Activated naive CD4-positive, alpha-beta T cell treated with anti-CD3 and anti-CD28 coated beads, Interleukin-2, amount 50 U/mL, for 24 hours (primary cell): ENCODE data around the gene KRTAP4-16.
A peak's percentile ranks its signal among the peaks of the same experiment; 100 is the strongest.
"Not testable (repeated sequence)": the region's sequence is repeated elsewhere in the genome, so short reads cannot be mapped to it uniquely, and the experiment has no call there.

Source experiments
- H3K27ac Mint-ChIP-seq: one replicate; pipeline ENCODE4 v1.8.0; 2021; ENCODE audit warnings: mild to moderate bottlenecking, mixed read lengths
- H3K27me3 Mint-ChIP-seq: one replicate; pipeline ENCODE4 v1.8.0; 2021; ENCODE audit warnings: mixed read lengths
- H3K36me3 Mint-ChIP-seq: one replicate; pipeline ENCODE4 v1.8.0; 2021; ENCODE audit warnings: mixed read lengths
- H3K4me1 Mint-ChIP-seq: one replicate; pipeline ENCODE4 v1.8.0; 2021; ENCODE audit warnings: mixed read lengths
- H3K4me3 Mint-ChIP-seq: one replicate; pipeline ENCODE4 v1.8.0; 2021; ENCODE audit warnings: mild to moderate bottlenecking, mixed read lengths
- H3K9me3 Mint-ChIP-seq: one replicate; pipeline ENCODE4 v1.8.0; 2021; ENCODE audit warnings: mixed read lengths

The KRTAP4-16 gene

GRCh38 chr17:41101586-41102259, at the start of gene KRTAP4-16:
TSS of gene KRTAP4-16 (minus strand) at chr17:41102209. CDS start at chr17:41102209, 0 bp downstream.
- peaks cover 2% of the 10 kb centered on the region for H3K36me3 Mint-ChIP-seq
- peaks cover 13% of the 10 kb centered on the region for H3K4me1 Mint-ChIP-seq
- no peak within 1 kb of the TSS for H3K27ac Mint-ChIP-seq
- H3K27me3 Mint-ChIP-seq, result peaks cover 8% of the 10 kb centered on the region
- no peak within 1 kb of the TSS for H3K4me3 Mint-ChIP-seq
- H3K9me3 Mint-ChIP-seq, result no peaks in the 10 kb centered on the region

GRCh38 chr17:41151525-41151924, 49.5 kb upstream of the KRTAP4-16 start:
- Mint-ChIP-seq H3K4me3 (no peak overlapping the region), H3K27me3 (no peaks in the 10 kb centered on the region), H3K9me3 (no peaks in the 10 kb centered on the region), H3K4me1 (no peaks in the 10 kb centered on the region), H3K36me3 (no peaks in the 10 kb centered on the region), H3K27ac (no peak overlapping the region)

- Mint-ChIP-seq H3K27ac (no peak overlapping the region), H3K4me3 (no peak overlapping the region), H3K9me3 (no peaks in the 10 kb centered on the region), H3K4me1 (no peaks in the 10 kb centered on the region), H3K27me3 (no peaks in the 10 kb centered on the region), H3K36me3 (peaks cover 1% of the 10 kb centered on the region)
These were observed 48.0 kb upstream of the KRTAP4-16 start for GRCh38 chr17:41150026-41150425.

- Mint-ChIP-seq H3K27ac (no peak within 1 kb of the TSS), H3K9me3 (no peaks in the 10 kb centered on the region), H3K4me3 (no peak within 1 kb of the TSS), H3K36me3 (peaks cover 2% of the 10 kb centered on the region), H3K27me3 (no peaks in the 10 kb centered on the region), H3K4me1 (no peaks in the 10 kb centered on the region)
These were observed 47.6 kb upstream of the KRTAP4-16 start, which contains the start of gene KRTAP4-5 for GRCh38 chr17:41149652-41149985. TSS of gene KRTAP4-5 (minus strand) at chr17:41149825. CDS start at chr17:41149767, 58 bp downstream.

GRCh38 chr17:41148971-41149651, 47.1 kb upstream of the KRTAP4-16 start:
- not testable (repeated sequence) for H3K27ac Mint-ChIP-seq

GRCh38 chr17:41147531-41148204, 45.7 kb upstream of the KRTAP4-16 start:
- H3K27me3 Mint-ChIP-seq, result no peaks in the 10 kb centered on the region
- peaks cover 9% of the 10 kb centered on the region for H3K36me3 Mint-ChIP-seq
- H3K4me1 Mint-ChIP-seq, result no peaks in the 10 kb centered on the region
- H3K4me3 Mint-ChIP-seq, result no peak overlapping the region
- H3K27ac Mint-ChIP-seq, result peak overlapping the region; percentile 5
- H3K9me3 Mint-ChIP-seq, result peaks cover 11% of the 10 kb centered on the region

More at GRCh38 chr17:41148971-41149651, 47.1 kb upstream of the KRTAP4-16 start:
- H3K27me3 Mint-ChIP-seq, H3K4me3 Mint-ChIP-seq, H3K9me3 Mint-ChIP-seq, H3K36me3 Mint-ChIP-seq, H3K4me1 Mint-ChIP-seq: not testable (repeated sequence)

DNA sequence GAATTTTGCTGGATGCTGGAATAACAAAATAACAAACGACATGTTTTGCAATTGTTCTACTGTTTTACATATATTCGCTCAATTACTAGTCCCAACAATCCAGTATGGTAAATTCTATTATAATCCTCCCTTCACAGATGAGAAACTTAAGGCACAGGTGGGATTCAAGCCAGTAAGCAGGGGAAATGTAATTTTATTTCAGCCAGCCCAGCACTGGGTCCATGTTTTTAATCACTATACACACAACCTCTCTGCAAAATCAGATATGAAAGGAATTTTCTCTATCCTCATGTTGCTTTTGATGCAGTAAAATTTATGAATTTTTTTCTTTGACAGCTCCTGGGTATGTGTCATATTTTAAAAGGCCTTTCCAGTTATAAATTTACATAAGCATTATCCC, 43.3 kb upstream of the KRTAP4-16 start:
- H3K4me1 Mint-ChIP-seq, result no peaks in the 10 kb centered on the region
- H3K9me3 Mint-ChIP-seq, result peaks cover 15% of the 10 kb centered on the region
- H3K4me3 Mint-ChIP-seq, result no peak overlapping the region
- H3K27me3 Mint-ChIP-seq, result no peaks in the 10 kb centered on the region
- H3K36me3 Mint-ChIP-seq, result peaks cover 10% of the 10 kb centered on the region
- no peak overlapping the region for H3K27ac Mint-ChIP-seq

GRCh38 chr17:41144846-41145245, 42.8 kb upstream of the KRTAP4-16 start:
- peaks cover 10% of the 10 kb centered on the region for H3K36me3 Mint-ChIP-seq
- no peak overlapping the region for H3K4me3 Mint-ChIP-seq
- peaks cover 15% of the 10 kb centered on the region for H3K9me3 Mint-ChIP-seq
- no peaks in the 10 kb centered on the region for H3K27me3 Mint-ChIP-seq
- H3K4me1 Mint-ChIP-seq, result no peaks in the 10 kb centered on the region
- no peak overlapping the region for H3K27ac Mint-ChIP-seq

DNA sequence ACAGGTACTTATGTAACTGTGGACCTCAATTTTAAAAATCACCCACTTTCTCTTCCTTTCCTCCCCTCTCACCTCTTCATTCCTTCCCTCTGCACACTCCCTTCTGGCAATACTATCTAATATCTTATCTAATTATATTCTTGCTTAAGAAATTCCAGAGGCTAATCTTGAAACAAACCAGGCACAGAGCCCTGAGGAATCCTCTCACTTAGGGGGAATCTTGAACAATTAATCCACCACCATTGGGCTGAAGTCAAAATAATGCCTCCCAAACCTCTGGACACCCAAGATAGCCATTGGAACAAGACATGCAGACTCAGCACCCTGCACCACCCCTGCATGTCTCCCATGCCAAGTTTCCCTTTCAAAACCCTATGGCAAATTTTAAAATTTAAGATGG, 39.4 kb upstream of the KRTAP4-16 start:
- Mint-ChIP-seq H3K4me1 (no peaks in the 10 kb centered on the region), H3K27me3 (no peaks in the 10 kb centered on the region), H3K9me3 (peaks cover 20% of the 10 kb centered on the region), H3K36me3 (peaks cover 14% of the 10 kb centered on the region), H3K27ac (no peak overlapping the region), H3K4me3 (no peak overlapping the region)

DNA sequence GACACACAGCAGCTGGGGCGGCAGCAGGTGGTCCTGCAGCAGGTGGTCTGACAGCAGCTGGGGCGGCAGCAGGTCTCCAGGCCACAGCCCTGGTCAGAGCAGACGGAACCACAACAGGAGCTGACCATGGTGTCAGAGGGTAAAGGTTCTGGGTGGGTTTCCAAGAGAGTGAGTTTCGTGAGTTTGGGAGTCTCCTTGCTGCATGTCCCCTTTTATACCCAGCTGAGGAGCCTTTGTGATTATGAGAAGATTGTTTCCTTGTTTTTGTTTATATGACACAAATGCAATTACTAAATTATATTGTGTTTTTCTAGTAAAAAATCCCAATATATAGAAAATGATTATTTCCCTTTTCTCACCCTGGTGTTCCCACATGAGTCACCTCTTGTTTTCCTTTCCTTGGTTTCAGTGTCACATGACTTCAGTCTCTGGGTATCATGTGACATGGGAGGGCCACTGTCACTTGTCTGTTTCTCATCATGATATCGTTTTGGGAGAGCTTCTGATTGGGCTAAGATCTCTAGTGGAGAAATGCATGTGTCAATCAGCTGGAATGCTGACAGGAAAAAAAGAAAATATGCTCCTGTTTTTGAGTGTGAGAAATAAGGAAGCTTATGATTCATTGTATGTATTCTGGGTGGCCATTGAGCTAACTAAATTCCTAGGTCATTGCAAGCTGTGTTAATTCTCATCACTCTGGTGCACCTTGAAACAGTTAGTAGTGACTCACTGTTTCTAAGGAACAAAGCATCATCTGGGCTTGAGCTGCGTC, 38.5 kb upstream of the KRTAP4-16 start, which contains the start of gene KRTAP4-6:
Gene KRTAP4-6, minus strand, starts transcription at position 185 of the 772 bp plus-strand sequence. Its CDS starts 57 bp downstream, at position 128.
- Mint-ChIP-seq H3K36me3 (peaks cover 14% of the 10 kb centered on the region), H3K9me3 (peaks cover 20% of the 10 kb centered on the region), H3K4me1 (no peaks in the 10 kb centered on the region), H3K27ac (no peak within 1 kb of the TSS), H3K4me3 (no peak within 1 kb of the TSS), H3K27me3 (no peaks in the 10 kb centered on the region)

DNA sequence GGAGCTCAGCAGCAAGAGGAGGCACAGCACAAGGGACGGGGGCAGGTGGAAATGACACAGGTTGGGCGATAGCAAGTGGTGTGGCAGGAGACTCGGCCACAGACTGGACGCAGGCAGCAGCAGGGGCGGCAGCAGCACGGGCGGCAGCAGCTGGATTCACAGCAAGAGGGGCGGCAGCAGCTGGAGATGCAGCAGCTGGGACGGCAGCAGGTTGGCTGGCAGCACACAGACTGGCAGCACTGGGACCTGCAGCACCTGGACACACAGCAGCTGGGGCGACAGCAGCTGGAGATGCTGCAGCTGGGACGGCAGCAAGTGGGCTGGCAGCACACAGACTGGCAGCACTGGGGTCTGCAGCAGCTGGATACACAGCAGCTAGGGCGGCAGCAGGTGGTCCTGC, 37.9 kb upstream of the KRTAP4-16 start:
- not testable (repeated sequence) for H3K4me1 Mint-ChIP-seq, H3K4me3 Mint-ChIP-seq, H3K27me3 Mint-ChIP-seq, H3K27ac Mint-ChIP-seq
- Mint-ChIP-seq H3K9me3 (peaks cover 20% of the 10 kb centered on the region), H3K36me3 (peaks cover 12% of the 10 kb centered on the region)

GRCh38 chr17:41133880-41134735, 32.1 kb upstream of the KRTAP4-16 start:
- Mint-ChIP-seq H3K27ac (no peak overlapping the region), H3K9me3 (peaks cover 2% of the 10 kb centered on the region), H3K4me3 (no peak overlapping the region), H3K4me1 (peaks cover 38% of the 10 kb centered on the region), H3K27me3 (no peaks in the 10 kb centered on the region), H3K36me3 (peaks cover 2% of the 10 kb centered on the region)

- peaks cover 44% of the 10 kb centered on the region for H3K4me1 Mint-ChIP-seq
- peaks cover 9% of the 10 kb centered on the region for H3K9me3 Mint-ChIP-seq
- no peak overlapping the region for H3K4me3 Mint-ChIP-seq
- H3K36me3 Mint-ChIP-seq, result no peaks in the 10 kb centered on the region
- no peaks in the 10 kb centered on the region for H3K27me3 Mint-ChIP-seq
- H3K27ac Mint-ChIP-seq, result no peak overlapping the region
These were observed 30.0 kb upstream of the KRTAP4-16 start for GRCh38 chr17:41131979-41132378.

GRCh38 chr17:41127371-41127770, 25.4 kb upstream of the KRTAP4-16 start:
- no peaks in the 10 kb centered on the region for H3K27me3 Mint-ChIP-seq
- H3K4me1 Mint-ChIP-seq, result peaks cover 71% of the 10 kb centered on the region
- H3K9me3 Mint-ChIP-seq, result peaks cover 9% of the 10 kb centered on the region
- no peak overlapping the region for H3K4me3 Mint-ChIP-seq
- H3K36me3 Mint-ChIP-seq, result peaks cover 2% of the 10 kb centered on the region
- no peak overlapping the region for H3K27ac Mint-ChIP-seq

- Mint-ChIP-seq H3K4me3 (peak overlapping the region; percentile 28), H3K4me1 (peaks cover 63% of the 10 kb centered on the region), H3K9me3 (peaks cover 9% of the 10 kb centered on the region), H3K27ac (peak overlapping the region; percentile 46), H3K36me3 (peaks cover 2% of the 10 kb centered on the region), H3K27me3 (no peaks in the 10 kb centered on the region)
These were observed 24.4 kb upstream of the KRTAP4-16 start for GRCh38 chr17:41126412-41126811.
